GM04503 (cell line): ENCODE data around the gene FGF18.

Source experiments
- DNase-seq: peaks from one replicate; pipeline ENCODE4 v3.0.0-alpha.2; 2012; ENCODE audit warnings: low read depth

FGF18 gene

DNA sequence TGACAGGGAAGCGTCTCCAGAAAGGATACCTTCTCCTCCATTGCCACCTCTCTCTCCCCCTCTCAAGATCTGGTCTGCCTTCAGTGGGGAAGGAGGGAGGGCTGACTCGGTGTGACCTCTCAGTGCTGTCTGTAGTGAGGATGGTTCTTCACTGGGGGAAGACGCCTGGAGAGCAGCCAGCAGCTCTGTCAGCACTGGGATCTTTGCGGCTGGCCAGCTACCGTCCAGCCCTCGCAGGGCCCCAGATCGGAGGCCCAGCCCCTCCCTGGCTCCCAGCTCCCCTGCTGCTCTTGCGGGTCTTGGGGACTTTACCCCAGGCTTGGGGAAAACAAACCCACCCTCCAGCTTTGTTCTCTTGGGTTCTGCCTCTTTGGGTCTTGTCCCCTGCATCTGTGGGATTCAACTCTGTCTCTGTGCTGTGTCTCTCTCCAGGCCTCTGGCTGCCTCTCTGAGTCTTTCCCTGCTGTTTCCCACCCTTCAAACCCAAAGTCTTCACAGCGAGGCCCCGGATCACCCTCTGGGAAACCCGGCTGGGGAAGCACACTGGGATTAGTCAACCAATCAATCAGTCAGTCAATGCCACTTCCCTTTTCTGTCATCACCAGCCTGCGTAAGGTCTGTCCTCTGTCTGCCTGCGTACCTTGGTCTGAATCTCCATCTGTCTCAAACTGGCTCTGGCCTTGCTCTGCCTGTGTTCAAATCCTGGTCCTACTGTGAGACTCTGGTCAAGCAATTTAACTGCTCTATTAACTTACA, 23.0 kb downstream of the FGF18 start:
- no peak for DNase-seq

DNA sequence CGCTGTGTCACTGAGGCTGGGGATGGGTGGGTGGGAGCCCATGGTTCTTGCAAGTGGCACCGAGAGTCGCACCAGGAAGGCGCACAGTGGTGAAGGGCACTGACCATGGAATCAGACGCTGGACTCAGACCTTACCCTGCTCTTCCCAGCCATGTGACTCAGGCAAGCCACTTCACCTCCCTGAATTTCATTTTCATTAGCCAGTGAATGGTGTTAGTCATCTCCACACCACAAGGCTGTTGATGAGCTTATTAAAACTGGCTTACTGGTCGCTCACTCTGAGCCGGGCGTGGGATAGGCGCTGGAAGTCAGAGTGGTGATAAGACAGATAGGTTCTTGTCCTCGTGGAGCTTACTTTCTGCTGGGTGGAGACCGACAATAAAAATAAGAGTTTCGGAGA, 25.1 kb downstream of the FGF18 start:
- no peak for DNase-seq

- DNase-seq: no peak
Observed at GRCh38 chr5:171445644-171446516, 26.4 kb downstream of the FGF18 start.

GRCh38 chr5:171447226-171447625, 27.8 kb downstream of the FGF18 start:
- DNase-seq: no peak

DNA sequence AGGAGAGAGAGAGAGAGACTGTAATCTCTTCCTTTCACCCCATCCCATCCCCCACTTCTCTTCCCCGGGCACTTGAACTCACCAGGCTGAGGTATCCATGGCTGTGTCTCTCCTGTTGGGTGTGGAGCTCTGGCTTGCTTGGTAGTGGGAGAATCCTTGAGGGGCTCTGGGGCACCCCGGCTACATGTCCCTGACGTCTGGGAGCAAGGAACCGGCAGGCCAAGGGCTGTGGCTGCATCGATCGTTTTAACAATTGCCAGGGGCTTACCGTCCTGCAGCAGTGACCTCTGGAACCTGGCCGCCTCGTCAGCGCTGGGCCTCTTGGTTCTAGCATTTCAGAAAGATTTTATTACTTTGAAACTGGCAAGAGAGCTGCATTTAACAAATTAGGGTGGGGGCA, 30.0 kb downstream of the FGF18 start:
- DNase-seq: no peak

DNA sequence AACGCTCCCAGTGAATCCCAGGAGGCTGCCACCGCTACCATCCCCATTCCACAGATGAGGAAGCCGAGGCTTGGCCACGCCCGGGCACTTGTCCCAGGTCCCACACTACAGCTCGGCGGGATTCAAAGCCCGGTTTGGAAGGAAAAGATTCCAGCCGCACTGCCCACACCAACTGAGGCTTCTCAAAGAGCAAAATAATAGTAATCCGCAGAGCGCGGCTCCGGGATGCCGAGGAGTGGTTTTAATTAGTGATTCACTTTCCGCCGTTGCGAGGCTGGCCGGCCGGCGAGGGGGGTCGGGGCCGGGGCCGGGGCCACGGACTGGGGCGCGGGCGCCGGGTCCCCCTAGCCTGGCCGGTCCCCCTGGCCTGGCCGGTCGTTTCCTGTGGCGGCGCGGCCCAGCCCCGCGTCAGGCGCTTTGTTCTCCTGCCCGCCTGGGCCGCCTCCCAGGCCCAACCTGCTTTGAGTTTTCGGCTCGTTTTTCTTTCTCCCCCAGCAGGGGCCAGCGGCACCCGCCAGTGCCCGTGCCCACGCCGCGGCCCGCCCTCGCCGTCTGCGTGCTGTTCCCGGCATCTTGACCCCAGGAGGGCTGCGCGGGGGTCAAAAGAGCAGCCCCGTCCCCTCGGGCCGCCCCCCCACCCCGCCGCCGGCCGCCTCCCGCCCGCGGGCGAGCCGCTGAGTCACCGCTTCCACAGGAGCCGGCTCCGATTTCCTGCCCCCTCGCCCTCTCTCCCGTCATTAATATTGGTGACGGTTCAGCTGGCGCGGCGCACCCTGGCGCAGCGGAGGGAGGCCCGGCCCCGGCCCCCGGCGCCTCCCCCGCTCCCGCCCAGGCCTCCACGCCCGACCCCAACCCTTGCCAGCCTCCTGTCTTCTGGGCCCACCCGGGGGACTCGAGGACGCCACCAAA, 31.2 kb downstream of the FGF18 start:
- DNase-seq: peak; percentile 22

GRCh38 chr5:171451421-171451820, 32.0 kb downstream of the FGF18 start:
- no peak for DNase-seq

DNA sequence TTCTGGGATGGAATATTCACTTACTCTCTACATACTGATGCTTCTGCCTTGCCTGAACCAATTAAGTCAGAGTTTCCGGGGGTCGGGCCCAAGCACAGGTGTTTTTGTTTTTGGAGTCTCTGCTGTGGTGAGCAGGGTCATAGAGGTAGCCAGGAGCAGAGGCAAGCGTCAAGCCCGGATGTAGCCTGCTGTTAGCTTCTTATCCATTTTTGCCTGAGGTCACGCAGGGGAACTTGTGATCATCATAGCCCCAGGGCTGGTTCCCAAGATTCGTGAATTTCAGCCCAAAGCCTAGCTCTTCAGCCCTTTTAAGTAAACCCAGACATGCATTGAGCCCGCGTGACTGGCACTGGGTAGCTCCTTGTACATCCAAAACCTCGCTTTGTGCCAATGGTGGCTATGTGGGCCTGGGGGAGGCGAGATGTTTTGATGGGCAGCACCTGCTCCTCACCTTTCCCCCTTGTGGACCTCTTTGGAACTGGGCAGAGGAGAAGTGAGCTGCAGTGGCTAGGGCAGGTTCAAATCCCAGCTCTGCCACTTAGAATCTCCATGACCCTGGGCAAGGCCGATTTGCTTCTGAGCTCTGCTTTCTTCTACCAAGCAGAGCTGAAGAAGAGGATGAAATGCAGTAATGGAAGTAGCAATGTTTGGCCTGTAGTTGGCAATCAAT, 33.7 kb downstream of the FGF18 start:
- no peak for DNase-seq

DNA sequence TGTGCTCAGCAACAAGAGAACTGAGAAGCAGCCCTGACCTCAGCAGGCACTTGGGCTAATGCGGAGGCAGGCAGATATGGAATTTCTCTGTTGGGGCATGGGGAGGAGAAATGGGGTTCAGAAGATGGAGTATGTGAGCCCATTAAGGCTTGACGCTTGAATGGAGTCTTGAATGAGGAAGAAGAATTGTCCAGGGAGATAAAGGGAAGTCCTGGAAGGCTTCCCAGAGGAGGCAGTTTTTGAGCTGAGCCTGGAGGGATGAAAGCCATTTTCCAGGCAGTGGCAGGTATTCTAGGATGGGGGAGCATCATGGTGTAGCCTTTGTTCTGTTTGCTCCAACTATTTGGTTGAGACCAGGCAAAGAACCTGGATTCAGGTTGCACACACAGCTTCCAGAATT, 34.5 kb downstream of the FGF18 start:
- DNase-seq: no peak

- DNase-seq: no peak
Observed at GRCh38 chr5:171454549-171454948, 35.1 kb downstream of the FGF18 start.

DNA sequence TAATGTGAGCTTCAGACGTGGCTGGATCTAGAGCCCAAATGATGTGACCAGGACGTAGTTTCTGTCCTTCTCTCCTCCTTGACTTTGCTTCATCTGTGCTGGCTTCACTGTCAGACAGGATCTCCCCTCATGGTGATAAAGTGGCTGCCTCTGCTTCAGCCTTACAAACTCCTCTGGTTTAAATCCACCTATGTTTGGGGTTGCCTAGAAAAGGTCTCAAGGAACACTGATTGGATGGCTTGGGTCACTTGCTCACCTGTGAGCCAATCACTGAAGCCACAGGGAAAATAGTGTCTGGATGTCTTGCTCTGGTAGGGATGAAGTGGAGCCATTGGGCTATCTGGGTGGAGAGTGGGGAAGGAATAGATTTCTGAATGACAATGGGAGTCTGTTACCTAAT, 36.1 kb downstream of the FGF18 start:
- DNase-seq: no peak

- no peak for DNase-seq
Observed at GRCh38 chr5:171457208-171457981, 37.9 kb downstream of the FGF18 start.

DNA sequence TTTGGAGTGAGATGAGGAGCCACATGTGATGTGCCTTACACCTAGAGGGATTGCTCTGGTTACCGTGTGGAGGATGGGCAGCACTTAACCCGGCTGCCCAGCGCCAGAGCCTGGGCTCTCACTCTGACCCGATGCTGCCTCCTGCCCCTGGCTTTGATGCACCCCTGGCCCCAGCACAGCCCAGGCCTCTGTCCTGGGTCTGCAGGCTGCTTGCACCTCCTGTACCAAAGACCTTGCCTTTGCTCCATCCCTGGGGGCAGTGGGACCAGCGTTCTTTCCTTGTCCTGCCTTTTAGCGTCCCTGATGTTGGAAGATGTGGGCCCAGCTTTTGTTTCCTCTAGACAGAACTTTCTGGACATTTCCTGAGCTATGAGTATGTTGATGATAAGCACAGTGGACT, 40.4 kb downstream of the FGF18 start:
- DNase-seq: no peak

DNA sequence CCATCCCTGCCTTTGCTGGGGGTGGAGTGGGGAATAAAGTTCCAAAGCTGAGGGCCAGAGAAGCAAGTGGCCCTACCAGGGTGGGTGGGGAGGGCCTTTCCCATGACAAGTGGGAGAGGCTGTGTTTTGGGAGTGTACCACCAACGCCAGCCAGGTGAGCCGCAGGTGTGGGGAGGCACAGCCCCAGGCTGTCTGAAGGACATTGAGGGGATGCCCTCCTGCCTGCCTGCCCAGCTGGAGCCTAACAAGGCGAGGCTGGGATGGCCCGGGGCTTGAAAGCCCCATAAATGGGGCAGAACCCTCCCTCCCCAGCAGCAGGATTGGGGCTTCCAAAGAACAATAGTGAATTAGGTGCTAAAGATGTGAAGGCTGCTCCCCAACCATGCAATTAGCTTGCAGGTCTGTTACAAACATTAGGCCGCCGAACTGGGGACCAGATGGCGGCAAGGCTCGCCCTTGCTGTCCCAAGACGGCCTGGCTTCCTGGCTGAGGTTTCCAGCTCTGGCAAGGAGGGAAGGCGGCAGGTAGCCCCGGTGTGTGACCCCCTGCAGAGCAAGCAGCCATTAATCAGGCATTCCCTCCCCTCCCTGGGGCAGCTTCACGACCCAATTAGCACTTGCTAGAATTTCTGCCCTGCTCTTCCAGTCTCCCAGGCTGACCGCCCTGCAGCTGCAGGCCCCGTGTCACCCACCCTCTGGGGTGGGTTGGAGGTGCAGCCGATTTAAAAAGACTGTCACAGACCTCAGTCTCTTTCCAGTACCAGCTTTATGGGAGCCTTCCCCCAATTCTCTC, 42.9 kb downstream of the FGF18 start:
- no peak for DNase-seq

DNA sequence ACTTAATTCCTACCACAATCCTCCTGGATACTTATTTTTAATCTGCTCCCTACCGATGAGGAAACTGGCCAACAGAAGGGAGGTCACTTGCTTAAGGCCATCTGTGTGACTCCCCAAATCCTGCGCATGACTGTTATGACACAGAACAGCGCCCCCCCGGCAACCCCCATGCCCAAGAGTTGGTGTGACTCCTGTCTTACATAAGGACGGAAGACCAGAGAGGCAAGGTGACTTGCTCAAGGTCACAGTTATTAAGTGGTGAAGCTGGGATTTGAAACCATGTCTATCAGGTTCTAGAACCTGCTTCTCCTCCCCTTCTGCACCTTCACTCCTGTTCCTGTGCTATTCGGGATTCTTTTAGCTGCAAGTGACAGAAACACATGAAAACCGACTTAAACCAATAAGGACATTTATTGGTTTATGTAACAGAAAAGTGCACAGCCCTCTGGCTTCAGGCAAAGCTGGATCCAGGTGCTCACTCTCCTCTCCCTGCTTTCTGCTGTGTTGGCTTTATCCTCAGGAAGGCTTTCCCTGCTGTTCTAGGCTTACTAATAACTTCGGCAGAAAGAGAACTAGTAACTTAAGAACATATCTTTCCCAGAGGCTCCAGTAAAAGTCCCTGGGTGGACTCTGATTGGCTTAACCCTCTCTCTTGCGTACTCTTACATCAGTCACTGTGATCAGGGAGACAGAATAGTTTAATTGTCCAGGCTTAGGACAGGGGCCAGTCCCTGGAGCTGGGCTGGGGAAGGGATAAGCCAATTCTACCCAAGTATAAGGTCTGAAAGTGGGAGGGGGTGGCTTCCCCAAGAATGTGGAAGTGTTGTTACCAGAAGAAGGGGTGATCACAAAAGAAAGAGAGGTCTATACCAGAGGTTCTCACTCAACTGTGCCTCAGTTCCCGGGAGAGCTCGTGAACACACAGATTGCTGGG, 43.7 kb downstream of the FGF18 start:
- no peak for DNase-seq

- DNase-seq: no peak
Observed at GRCh38 chr5:171463862-171464229, 44.4 kb downstream of the FGF18 start.

DNA sequence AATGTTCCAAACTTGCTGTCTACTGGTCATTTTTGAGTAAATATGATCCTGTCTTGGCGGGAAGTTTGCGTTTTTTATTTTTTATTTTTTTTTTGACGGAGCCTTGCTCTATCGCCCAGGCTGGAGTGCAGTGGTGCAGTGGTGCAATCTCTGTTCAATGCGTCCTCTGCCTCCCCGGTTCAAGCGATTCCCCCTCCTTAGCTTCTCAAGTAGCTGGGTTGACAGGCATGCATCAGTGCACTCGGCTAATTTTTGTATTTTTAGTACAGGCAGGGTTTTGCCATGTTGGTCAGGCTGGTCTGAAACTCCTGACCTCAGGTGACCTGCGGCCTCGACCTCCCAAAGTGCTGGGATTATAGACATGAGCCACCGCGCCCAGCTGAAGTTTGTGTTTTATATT, 45.4 kb downstream of the FGF18 start:
- DNase-seq: no peak

DNA sequence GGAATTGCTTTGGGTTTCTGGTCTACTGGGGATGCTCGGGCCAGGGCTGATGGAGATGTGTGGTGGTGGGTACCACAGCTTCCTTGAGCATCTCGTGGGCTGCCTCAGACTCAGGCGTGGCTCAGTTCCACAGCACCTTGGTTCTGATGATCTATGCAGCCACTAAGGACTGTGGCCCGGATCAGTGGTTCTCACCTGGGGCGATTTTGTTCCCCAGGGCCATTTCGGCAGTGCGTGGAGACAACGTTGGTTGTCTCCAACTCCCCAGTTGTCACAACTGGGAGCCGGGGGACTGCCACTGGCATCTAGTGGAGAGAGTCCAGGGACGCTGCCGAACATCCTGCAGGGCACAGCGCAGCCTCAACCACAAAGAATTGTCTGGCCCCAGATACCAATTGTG, 47.7 kb downstream of the FGF18 start:
- no peak for DNase-seq

DNA sequence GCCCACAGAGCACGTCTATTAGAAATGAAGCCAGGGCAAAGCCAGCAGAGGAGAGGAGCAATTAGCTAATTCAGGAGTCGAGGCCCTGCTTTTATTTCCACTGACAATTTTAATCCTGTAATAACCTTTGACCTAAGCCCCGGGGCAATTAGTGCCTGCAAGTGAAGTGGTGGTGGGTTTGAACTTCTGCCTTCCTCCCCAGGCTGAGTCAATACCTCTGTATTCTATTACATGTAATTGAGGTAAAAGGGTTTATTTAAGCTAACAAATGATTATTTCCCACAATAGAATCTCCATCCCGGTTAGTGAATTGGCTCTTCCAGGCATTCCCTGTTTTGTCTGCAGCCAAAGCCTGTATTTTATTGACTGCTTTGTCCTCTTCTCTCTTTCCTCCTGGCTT, 49.9 kb downstream of the FGF18 start:
- DNase-seq: no peak
